HCT116 (cell line): Measurements from ENCODE around the gene ABCA3. TPM values are rescaled to one million over a fixed set of nuclear protein-coding genes. Genes with fewer than 3 reads are reported as not detected.

ENCODE experiments used
- ATAC-seq: fragments of 200-7000 bp; cut with Tn5 transposase; 2 replicates; pipeline ENCODE4 v1.9.1; 2020; ENCODE audit warnings: mild to moderate bottlenecking, moderate library complexity
- BruUV-seq: library from RNA; stranded (reverse); fragments of 400-500 nt; replicated peaks from 2 replicates; lab custom pipeline; 2021; lab: Mats Ljungman, UMichigan
- CTCF ChIA-PET: fragments of 300-600 bp; sonication (Branson Sonifier 250); formaldehyde crosslinking; loops from one replicate; lab custom pipeline; 2021; ENCODE audit warnings: antibody characterized with exemption; lab: Charles Lee
- POLR2A ChIA-PET: fragments of 300-600, 350-600 bp; sonication (Branson Sonifier 250); formaldehyde crosslinking; loops from one replicate; lab custom pipeline; 2021; ENCODE audit warnings: antibody characterized with exemption; lab: Charles Lee
- RAD21 ChIA-PET, 2 experiments: fragments of 300-600 bp; sonication (Branson Sonifier 250); formaldehyde crosslinking; loops; one replicate each; lab custom pipeline; 2023; ENCODE audit warnings: low total read pairs in 2 of 2; ENCODE audit not compliant: uncharacterized antibody in 2 of 2, unreplicated experiment in 2 of 2, low non-redundant PET in 1 of 2; lab: Charles Lee
- DNase-seq: peaks from one replicate; pipeline ENCODE4 v3.0.0-alpha.2; 2010; ENCODE audit warnings: low read depth, low spot score
- H2AFZ ChIP-seq: fragments of 200-600 bp; shearing (Covaris generic), sonication (generic); 2 replicates; pipeline ENCODE4 v1.6.1; 2017; ENCODE audit warnings: low read depth, mixed run types, mixed read lengths, antibody characterized with exemption, low read length; ENCODE audit not compliant: poor library complexity, severe bottlenecking
- H3K27ac ChIP-seq: 2 replicates; pipeline ENCODE4 v1.5.1; 2012; ENCODE audit warnings: low read depth, low read length
- H3K27me3 ChIP-seq: fragments of 200-600 bp; sonication (generic); 2 replicates; pipeline ENCODE4 v1.6.1; 2016; ENCODE audit warnings: mixed run types, low read length, mixed read lengths; ENCODE audit not compliant: insufficient read depth
- H3K36me3 ChIP-seq, 2 experiments: fragments of 200-500 bp in 1 of 2; fragments of 200-600 bp in 1 of 2; sonication (Bioruptor generic) in 1 of 2; sonication (generic) in 1 of 2; 2 replicates each; pipeline versions ENCODE4 v1.5.1 to v1.6.1; 2014 to 2016; ENCODE audit warnings: low read length in 2 of 2, inconsistent platforms in 1 of 2, mixed read lengths in 1 of 2, mixed run types in 1 of 2; ENCODE audit not compliant: insufficient read depth in 2 of 2, control insufficient read depth in 1 of 2
- H3K4me1 ChIP-seq, 2 experiments: fragments of 200-600 bp in 1 of 2; sonication (generic) in 1 of 2; 2 replicates each; pipeline versions ENCODE4 v1.5.1 to v1.6.1; 2012 to 2017; ENCODE audit warnings: low read length in 2 of 2, inconsistent platforms in 1 of 2, mild to moderate bottlenecking in 1 of 2, mixed read lengths in 1 of 2, mixed run types in 1 of 2, moderate library complexity in 1 of 2; ENCODE audit not compliant: insufficient read depth in 2 of 2, control insufficient read depth in 1 of 2
- H3K4me2 ChIP-seq: fragments of 200-600 bp; sonication (generic); 2 replicates; pipeline ENCODE4 v1.6.1; 2017; ENCODE audit warnings: mixed run types, low read length, mixed read lengths
- H3K4me3 ChIP-seq, 2 experiments: fragments of 200-600 bp in 1 of 2; sonication (generic) in 1 of 2; replicated peaks in 1 of 2; 2 replicates each; pipeline ENCODE4 v1.5.1; 2011 to 2016; ENCODE audit warnings: low read length in 2 of 2, control low read depth in 1 of 2, low read depth in 1 of 2, mild to moderate bottlenecking in 1 of 2, mixed read lengths in 1 of 2, mixed run types in 1 of 2
- H3K79me2 ChIP-seq: fragments of 200-600 bp; sonication (generic); 2 replicates; pipeline ENCODE4 v1.6.1; 2017; ENCODE audit warnings: mild to moderate bottlenecking, mixed run types, low read length, moderate library complexity, mixed read lengths; ENCODE audit not compliant: insufficient read depth
- H3K9ac ChIP-seq: fragments of 200-600 bp; sonication (generic); 2 replicates; pipeline ENCODE4 v1.6.1; 2016; ENCODE audit warnings: low read length, mixed read lengths
- H3K9me2 ChIP-seq: fragments of 200-600 bp; sonication (generic), shearing (Covaris generic); 2 replicates; pipeline ENCODE4 v1.6.1; 2017; ENCODE audit warnings: mixed run types, mild to moderate bottlenecking, moderate library complexity; ENCODE audit not compliant: insufficient read depth
- H3K9me3 ChIP-seq, 2 experiments: fragments of 200-500 bp in 1 of 2; fragments of 200-600 bp in 1 of 2; sonication (Bioruptor generic) in 1 of 2; sonication (generic) in 1 of 2; 2 replicates each; pipeline ENCODE4 v1.6.1; 2014 to 2017; ENCODE audit warnings: low read length in 2 of 2, mixed read lengths in 2 of 2, inconsistent platforms in 1 of 2, low read depth in 1 of 2, mild to moderate bottlenecking in 1 of 2, mixed run types in 1 of 2, moderate library complexity in 1 of 2; ENCODE audit not compliant: control insufficient read depth in 1 of 2, insufficient read depth in 1 of 2
- H4K20me1 ChIP-seq: fragments of 200-600 bp; sonication (generic), shearing (Covaris generic); 2 replicates; pipeline ENCODE4 v1.6.1; 2017; ENCODE audit warnings: mixed run types, mild to moderate bottlenecking, moderate library complexity; ENCODE audit not compliant: insufficient read depth
- CEBPB ChIP-seq: IDR thresholded peaks from 2 replicates; pipeline ENCODE4 v1.6.1; 2012; ENCODE audit warnings: low read depth
- RAD21 ChIP-seq: IDR thresholded peaks from 2 replicates; pipeline ENCODE4 v1.6.1; 2012; ENCODE audit warnings: low read depth, mild to moderate bottlenecking
- SIN3A ChIP-seq: IDR thresholded peaks from 2 replicates; pipeline ENCODE4 v1.6.1; 2012; ENCODE audit warnings: low read depth
- SP1 ChIP-seq: IDR thresholded peaks from 2 replicates; pipeline ENCODE4 v1.6.1; 2012; ENCODE audit warnings: low read depth
- SRF ChIP-seq: IDR thresholded peaks from 2 replicates; pipeline ENCODE4 v1.6.1; 2012; ENCODE audit warnings: low read depth
- ZNF274 ChIP-seq: fragments of 200-500 bp; sonication (Bioruptor generic); IDR thresholded peaks from 2 replicates; pipeline ENCODE4 v1.6.1; 2014; ENCODE audit warnings: mild to moderate bottlenecking, low read depth, low read length, inconsistent platforms
- intact Hi-C: fragments of 100-400 bp; cut with micrococcal nuclease; formaldehyde crosslinking; loops from 2 replicates; pipeline ENCODE4 v1.10.0; 2022
- total RNA-seq: library from RNA; stranded (reverse); gene quantifications from one replicate; pipeline ENCODE4 v1.2.1, GENCODE V29; 2021; ENCODE audit not compliant: unreplicated experiment
- TF ChIP-seq, protein P1 (sequence below): IDR thresholded peaks from 2 replicates; pipeline ENCODE4 v1.6.1; 2012; ENCODE audit warnings: low read depth
- TF ChIP-seq, protein P2 (sequence below): IDR thresholded peaks from 2 replicates; pipeline ENCODE4 v1.6.1; 2012
- TF ChIP-seq, protein P3 (sequence below): IDR thresholded peaks from 2 replicates; pipeline ENCODE4 v1.6.1; 2012

Gene ABCA3
- total RNA-seq, 1 experiment from 2014 or later, result 5.4 TPM

DNA sequence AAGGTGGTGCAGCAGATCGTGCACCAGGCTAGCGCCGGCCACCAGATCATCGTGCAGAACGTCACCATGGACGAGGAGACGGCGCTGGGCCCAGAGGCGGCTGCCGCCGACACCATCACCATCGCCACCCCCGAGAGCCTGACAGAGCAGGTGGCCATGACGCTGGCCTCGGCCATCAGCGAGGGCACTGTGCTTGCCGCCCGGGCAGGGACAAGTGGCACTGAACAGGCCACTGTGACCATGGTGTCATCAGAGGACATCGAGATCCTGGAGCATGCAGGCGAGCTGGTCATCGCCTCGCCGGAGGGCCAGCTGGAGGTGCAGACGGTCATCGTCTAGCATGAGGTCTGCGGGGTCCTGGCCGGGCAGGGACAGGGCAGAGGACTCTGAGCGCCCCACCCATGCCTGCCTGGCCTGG is 105.3 kb downstream of the ABCA3 start:
- Histone ChIP-seq H3K4me1 (peaks cover 0 to 14% of the 10 kb centered on the region in 2 experiments; a peak in 2 of 4 replicates), H3K27me3 (no peaks in the 10 kb centered on the region), H3K27ac (no peak overlapping the region; the same call in 1 of the 2 replicates), H2AFZ (no peak overlapping the region), H3K9me2 (no peaks in the 10 kb centered on the region), H3K36me3 (peaks cover 3% of the 10 kb centered on the region in 2 experiments; a peak in 1 of 4 replicates), H3K9ac (no peak overlapping the region), H3K9me3 (no peaks in the 10 kb centered on the region), H4K20me1 (no peaks in the 10 kb centered on the region), H3K79me2 (no peaks in the 10 kb centered on the region), H3K4me3 (no peak overlapping the region), H3K4me2 (no peak overlapping the region)
- DNase-seq, result no peak
- ATAC-seq, result no peak
- ChIA-PET POLR2A (interaction anchor here (1.2 kb wide), 1 partner anchor 16 kb away, joined by 3 read pairs; the partner anchor contains the start of gene ECI1), RAD21 (no interaction called here), CTCF (no interaction called here)
- intact Hi-C loops, result no loop called here
- TF ChIP-seq SP1 (no peak), CEBPB (no peak), RAD21 (no peak)
- TF ChIP-seq, protein P1, sequence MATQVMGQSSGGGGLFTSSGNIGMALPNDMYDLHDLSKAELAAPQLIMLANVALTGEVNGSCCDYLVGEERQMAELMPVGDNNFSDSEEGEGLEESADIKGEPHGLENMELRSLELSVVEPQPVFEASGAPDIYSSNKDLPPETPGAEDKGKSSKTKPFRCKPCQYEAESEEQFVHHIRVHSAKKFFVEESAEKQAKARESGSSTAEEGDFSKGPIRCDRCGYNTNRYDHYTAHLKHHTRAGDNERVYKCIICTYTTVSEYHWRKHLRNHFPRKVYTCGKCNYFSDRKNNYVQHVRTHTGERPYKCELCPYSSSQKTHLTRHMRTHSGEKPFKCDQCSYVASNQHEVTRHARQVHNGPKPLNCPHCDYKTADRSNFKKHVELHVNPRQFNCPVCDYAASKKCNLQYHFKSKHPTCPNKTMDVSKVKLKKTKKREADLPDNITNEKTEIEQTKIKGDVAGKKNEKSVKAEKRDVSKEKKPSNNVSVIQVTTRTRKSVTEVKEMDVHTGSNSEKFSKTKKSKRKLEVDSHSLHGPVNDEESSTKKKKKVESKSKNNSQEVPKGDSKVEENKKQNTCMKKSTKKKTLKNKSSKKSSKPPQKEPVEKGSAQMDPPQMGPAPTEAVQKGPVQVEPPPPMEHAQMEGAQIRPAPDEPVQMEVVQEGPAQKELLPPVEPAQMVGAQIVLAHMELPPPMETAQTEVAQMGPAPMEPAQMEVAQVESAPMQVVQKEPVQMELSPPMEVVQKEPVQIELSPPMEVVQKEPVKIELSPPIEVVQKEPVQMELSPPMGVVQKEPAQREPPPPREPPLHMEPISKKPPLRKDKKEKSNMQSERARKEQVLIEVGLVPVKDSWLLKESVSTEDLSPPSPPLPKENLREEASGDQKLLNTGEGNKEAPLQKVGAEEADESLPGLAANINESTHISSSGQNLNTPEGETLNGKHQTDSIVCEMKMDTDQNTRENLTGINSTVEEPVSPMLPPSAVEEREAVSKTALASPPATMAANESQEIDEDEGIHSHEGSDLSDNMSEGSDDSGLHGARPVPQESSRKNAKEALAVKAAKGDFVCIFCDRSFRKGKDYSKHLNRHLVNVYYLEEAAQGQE, result no peak
- TF ChIP-seq, protein P2, sequence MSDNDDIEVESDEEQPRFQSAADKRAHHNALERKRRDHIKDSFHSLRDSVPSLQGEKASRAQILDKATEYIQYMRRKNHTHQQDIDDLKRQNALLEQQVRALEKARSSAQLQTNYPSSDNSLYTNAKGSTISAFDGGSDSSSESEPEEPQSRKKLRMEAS, result no peak
- no TSS peak for BruUV-seq

DNA sequence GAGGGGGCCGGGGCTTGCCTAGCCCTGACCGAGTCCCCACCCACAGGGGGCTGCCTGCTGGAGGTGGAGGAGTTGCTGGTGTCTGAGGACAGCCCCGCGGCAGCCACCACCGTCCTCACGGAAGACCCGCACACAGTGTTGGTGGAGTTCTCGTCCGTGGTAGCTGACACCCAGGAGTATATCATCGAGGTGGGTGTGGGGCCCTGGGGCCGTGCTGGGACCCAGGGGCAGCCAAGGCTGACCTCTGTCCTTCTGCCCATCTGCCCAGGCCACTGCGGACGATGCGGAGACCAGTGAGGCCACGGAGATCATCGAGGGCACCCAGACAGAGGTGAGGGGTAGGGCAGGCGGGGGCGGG is 105.7 kb downstream of the ABCA3 start:
- Histone ChIP-seq H4K20me1 (no peaks in the 10 kb centered on the region), H3K79me2 (peaks cover 3% of the 10 kb centered on the region; the same call in 1 of the 2 replicates), H3K27ac (no peak overlapping the region), H2AFZ (no peak overlapping the region), H3K36me3 (peaks cover 5 to 6% of the 10 kb centered on the region in 2 experiments; a peak in 2 of 4 replicates), H3K9me2 (no peaks in the 10 kb centered on the region), H3K27me3 (no peaks in the 10 kb centered on the region), H3K9me3 (no peaks in the 10 kb centered on the region), H3K4me3 (no peak overlapping the region), H3K4me1 (peaks cover 0 to 14% of the 10 kb centered on the region in 2 experiments; a peak in 2 of 4 replicates), H3K9ac (no peak overlapping the region), H3K4me2 (no peak overlapping the region)
- no peak for ATAC-seq
- ChIA-PET CTCF (no interaction called here), POLR2A (interaction anchor here (1.2 kb wide), 1 partner anchor 17 kb away, joined by 3 read pairs; the partner anchor contains the start of gene ECI1), RAD21 (no interaction called here)
- no peak for DNase-seq
- TF ChIP-seq, protein P3, sequence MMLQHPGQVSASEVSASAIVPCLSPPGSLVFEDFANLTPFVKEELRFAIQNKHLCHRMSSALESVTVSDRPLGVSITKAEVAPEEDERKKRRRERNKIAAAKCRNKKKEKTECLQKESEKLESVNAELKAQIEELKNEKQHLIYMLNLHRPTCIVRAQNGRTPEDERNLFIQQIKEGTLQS, result no peak
- TF ChIP-seq SRF (no peak), CEBPB (no peak), ZNF274 (no peak), SIN3A (no peak)
- BruUV-seq, result no TSS peak
- intact Hi-C loops, result no loop called here
